GM12878 (cell line): Measurements from ENCODE around the gene OVCA2. TPM values are rescaled to one million over a fixed set of nuclear protein-coding genes. Genes with fewer than 3 reads are reported as not detected.

ENCODE experiments used
- CHD1 ChIP-seq: IDR thresholded peaks from 2 replicates; pipeline ENCODE4 v1.6.1; 2012; ENCODE audit warnings: low read depth, low read length, improper control_type of control experiment
- CREB1 ChIP-seq: IDR thresholded peaks from 2 replicates; pipeline ENCODE4 v1.6.1; 2012; ENCODE audit warnings: low read depth, mild to moderate bottlenecking, inconsistent platforms
- CUX1 ChIP-seq: IDR thresholded peaks from 2 replicates; pipeline ENCODE4 v1.6.1; 2012; ENCODE audit warnings: improper control_type of control experiment, low read depth, low read length; ENCODE audit not compliant: insufficient replicate concordance
- MTA3 ChIP-seq: IDR thresholded peaks from 2 replicates; pipeline ENCODE4 v1.6.1; 2012; ENCODE audit warnings: low read length, inconsistent platforms, borderline replicate concordance
- NFYA ChIP-seq: IDR thresholded peaks from 2 replicates; pipeline ENCODE4 v1.6.1; 2011; ENCODE audit warnings: low read depth, mild to moderate bottlenecking, low read length, improper control_type of control experiment, borderline replicate concordance
- SP1 ChIP-seq: IDR thresholded peaks from one replicate; pipeline ENCODE4 v1.6.1; 2011; ENCODE audit warnings: low read depth, low read length
- YBX1 ChIP-seq: fragments of 450-650 bp; IDR thresholded peaks from 2 replicates; pipeline ENCODE4 v1.6.1; 2016; ENCODE audit warnings: antibody characterized with exemption
- polyA plus RNA-seq, 11 experiments: library from polyadenylated mRNA; depleted of rRNA in 4 of 11; unstranded in 6 of 11; stranded (reverse) in 5 of 11; fragments of >200 nt; fragmentation: Nextera tagmentation in 4 of 11; fragmentation: Illumina TruSeq in 1 of 11; extraction: Ambion mirVana in 4 of 11; extraction: Trizol in 1 of 11; gene quantifications; 1 replicate in 1 of 11; 2 replicates in 10 of 11; pipeline versions ENCODE4 v1.2.1 to v1.2.3, GENCODE V29; 2011 to 2016; ENCODE audit warnings: inconsistent platforms in 2 of 11, missing spikeins in 2 of 11, low read depth in 1 of 11
- total RNA-seq, 4 experiments: library from RNA; depleted of rRNA in 3 of 4; stranded (reverse); fragments of >200 nt in 3 of 4; fragmentation: Illumina TruSeq in 1 of 4; extraction: Trizol in 1 of 4; gene quantifications; 2 replicates each; pipeline versions ENCODE4 v1.2.1 to v1.2.3, GENCODE V29; 2013 to 2021
- TF ChIP-seq, protein P1 (sequence below): fragments of 450-650 bp; IDR thresholded peaks from 2 replicates; pipeline ENCODE4 v1.6.1; 2016; ENCODE audit warnings: mild to moderate bottlenecking, moderate library complexity, borderline replicate concordance

OVCA2 gene
- total and polyA plus RNA-seq, 10 of the 15 experiments (the other 5 are each of a cell fraction or from before 2014, with no cell fraction given) = 6.1 to 75.3 (median 40.7) TPM

- TF ChIP-seq, protein P1, sequence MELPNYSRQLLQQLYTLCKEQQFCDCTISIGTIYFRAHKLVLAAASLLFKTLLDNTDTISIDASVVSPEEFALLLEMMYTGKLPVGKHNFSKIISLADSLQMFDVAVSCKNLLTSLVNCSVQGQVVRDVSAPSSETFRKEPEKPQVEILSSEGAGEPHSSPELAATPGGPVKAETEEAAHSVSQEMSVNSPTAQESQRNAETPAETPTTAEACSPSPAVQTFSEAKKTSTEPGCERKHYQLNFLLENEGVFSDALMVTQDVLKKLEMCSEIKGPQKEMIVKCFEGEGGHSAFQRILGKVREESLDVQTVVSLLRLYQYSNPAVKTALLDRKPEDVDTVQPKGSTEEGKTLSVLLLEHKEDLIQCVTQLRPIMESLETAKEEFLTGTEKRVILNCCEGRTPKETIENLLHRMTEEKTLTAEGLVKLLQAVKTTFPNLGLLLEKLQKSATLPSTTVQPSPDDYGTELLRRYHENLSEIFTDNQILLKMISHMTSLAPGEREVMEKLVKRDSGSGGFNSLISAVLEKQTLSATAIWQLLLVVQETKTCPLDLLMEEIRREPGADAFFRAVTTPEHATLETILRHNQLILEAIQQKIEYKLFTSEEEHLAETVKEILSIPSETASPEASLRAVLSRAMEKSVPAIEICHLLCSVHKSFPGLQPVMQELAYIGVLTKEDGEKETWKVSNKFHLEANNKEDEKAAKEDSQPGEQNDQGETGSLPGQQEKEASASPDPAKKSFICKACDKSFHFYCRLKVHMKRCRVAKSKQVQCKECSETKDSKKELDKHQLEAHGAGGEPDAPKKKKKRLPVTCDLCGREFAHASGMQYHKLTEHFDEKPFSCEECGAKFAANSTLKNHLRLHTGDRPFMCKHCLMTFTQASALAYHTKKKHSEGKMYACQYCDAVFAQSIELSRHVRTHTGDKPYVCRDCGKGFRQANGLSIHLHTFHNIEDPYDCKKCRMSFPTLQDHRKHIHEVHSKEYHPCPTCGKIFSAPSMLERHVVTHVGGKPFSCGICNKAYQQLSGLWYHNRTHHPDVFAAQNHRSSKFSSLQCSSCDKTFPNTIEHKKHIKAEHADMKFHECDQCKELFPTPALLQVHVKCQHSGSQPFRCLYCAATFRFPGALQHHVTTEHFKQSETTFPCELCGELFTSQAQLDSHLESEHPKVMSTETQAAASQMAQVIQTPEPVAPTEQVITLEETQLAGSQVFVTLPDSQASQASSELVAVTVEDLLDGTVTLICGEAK = no peak
- TF ChIP-seq CUX1 (no peak), YBX1 (no peak), SP1 (no peak), MTA3 (peak; percentile 71), CHD1 (no peak), NFYA (no peak), CREB1 (0 out of 2 replicates have a peak, but pooled peaks have one; percentile 5)
- TF ChIP-seq, all 136 proteins: peak for 9
Observed at GRCh38 chr17:2063261-2064146, 21.7 kb downstream of the OVCA2 start (continued).
